Lower leg skin (tissue), 4 donors: ENCODE data around the gene SORCS1. TPM values are rescaled to one million over a fixed set of nuclear protein-coding genes. Genes with fewer than 3 reads are reported as not detected.

Experiments
- DNase-seq, 2 donors: peaks; one replicate each; pipeline ENCODE4 v3.0.0-alpha.2; 2019; ENCODE audit warnings: low spot score in 2 of 2
- H3K4me3 ChIP-seq: fragments of 200-600 bp; sonication (generic); 2 replicates; pipeline ENCODE4 v1.5.1; 2017; ENCODE audit warnings: mild to moderate bottlenecking, low read depth; ENCODE audit not compliant: poor library complexity, severe bottlenecking
- POLR2A ChIP-seq, 2 donors: fragments of 450-650 bp; IDR thresholded peaks; one replicate each; pipeline ENCODE4 v1.6.1; 2016 to 2017; ENCODE audit warnings: antibody characterized with exemption in 2 of 2, mild to moderate bottlenecking in 1 of 2, moderate library complexity in 1 of 2
- WGBS, 2 donors: methylation state at CpG; one replicate each; pipeline ENCODE4 v1.1.5; 2018; 5-methylcytosine and 5-hydroxymethylcytosine counted together
- intact Hi-C: fragments of 100-400 bp; cut with DNase I; formaldehyde crosslinking; loops from one replicate; pipeline ENCODE4 v1.15.0; 2023; ENCODE audit warnings: low total_unique reads
- total RNA-seq, 4 donors: library from RNA; depleted of rRNA; stranded (reverse); fragments of >200 nt; gene quantifications; one replicate each; pipeline ENCODE4 v1.1.0, GENCODE V29; 2016
- TF ChIP-seq, protein P1 (sequence below), 3 donors: fragments of 450-650 bp; IDR thresholded peaks; one replicate each; pipeline ENCODE4 v1.5.1; 2016; ENCODE audit warnings: antibody characterized with exemption in 3 of 3, mild to moderate bottlenecking in 3 of 3, moderate library complexity in 2 of 3

SORCS1 gene
- total RNA-seq, 4 donors from 2014 or later = 2.2 to 5.3 (median 2.9) TPM

DNA sequence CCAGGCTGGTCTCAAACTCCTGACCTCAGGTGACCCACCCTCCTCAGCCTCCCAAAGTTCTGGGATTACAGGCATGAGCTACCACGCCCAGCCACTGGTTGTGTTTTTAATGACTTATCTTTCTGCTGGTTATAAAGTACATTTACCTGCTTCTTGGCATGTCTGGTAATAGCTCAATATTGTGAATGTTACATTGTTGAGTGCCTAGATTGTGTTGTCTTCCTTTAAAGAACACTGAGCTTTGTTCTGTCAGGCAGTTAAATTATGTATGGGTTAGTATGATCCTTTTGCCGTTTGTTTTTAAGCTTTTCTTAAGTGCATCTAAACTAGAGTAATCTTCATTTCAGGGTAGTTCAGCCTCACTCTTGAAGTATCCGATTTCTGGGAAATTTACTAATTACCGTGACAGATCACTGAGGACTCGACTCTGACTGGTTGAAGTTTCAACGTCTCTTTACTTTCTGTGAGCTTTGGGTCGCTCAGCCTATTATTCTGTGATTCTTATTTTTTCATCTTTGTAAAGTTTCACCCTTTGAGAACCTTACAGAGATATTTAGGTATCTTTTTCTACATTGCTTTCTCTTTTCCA is 617.4 kb downstream of the SORCS1 start:
- intact Hi-C loops = no loop called here
- H3K4me3 ChIP-seq = no peak overlapping the region
- DNase-seq = no peak
- 87 to 88% methylated on average over 7 of the region's 7 CpGs for WGBS, 2 donors
- TF ChIP-seq POLR2A (IDR thresholded peaks at IDR 0.05) = no peak
- TF ChIP-seq, protein P1, sequence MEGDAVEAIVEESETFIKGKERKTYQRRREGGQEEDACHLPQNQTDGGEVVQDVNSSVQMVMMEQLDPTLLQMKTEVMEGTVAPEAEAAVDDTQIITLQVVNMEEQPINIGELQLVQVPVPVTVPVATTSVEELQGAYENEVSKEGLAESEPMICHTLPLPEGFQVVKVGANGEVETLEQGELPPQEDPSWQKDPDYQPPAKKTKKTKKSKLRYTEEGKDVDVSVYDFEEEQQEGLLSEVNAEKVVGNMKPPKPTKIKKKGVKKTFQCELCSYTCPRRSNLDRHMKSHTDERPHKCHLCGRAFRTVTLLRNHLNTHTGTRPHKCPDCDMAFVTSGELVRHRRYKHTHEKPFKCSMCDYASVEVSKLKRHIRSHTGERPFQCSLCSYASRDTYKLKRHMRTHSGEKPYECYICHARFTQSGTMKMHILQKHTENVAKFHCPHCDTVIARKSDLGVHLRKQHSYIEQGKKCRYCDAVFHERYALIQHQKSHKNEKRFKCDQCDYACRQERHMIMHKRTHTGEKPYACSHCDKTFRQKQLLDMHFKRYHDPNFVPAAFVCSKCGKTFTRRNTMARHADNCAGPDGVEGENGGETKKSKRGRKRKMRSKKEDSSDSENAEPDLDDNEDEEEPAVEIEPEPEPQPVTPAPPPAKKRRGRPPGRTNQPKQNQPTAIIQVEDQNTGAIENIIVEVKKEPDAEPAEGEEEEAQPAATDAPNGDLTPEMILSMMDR (IDR thresholded peaks at IDR 0.05) = no peak

DNA sequence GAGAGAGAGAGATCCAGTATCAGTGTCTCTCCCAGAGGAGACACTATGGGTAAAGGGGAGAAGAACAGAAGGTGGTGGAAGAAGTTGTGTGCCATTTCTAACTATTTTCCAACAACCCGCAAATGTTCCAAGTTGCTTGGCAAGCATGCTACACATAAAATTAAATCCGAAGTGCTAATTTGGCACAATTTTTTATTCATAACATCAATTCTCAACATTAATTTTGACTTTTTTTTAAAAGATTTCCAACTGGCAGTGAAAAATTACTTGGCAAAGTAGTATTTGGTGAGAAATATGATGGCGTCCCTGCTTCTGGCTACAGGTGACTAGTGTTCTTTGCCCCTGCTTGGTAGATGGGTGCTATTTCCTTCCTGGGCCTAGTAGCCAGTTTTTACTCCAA is 622.0 kb downstream of the SORCS1 start:
- intact Hi-C loops = no loop called here
- WGBS, 2 donors = 55 to 68% methylated on average over 3 of the region's 3 CpGs
- no peak for DNase-seq
- H3K4me3 ChIP-seq = no peak overlapping the region
- TF ChIP-seq, protein P1 (IDR thresholded peaks at IDR 0.05) = no peak
- TF ChIP-seq POLR2A (IDR thresholded peaks at IDR 0.05) = no peak

DNA sequence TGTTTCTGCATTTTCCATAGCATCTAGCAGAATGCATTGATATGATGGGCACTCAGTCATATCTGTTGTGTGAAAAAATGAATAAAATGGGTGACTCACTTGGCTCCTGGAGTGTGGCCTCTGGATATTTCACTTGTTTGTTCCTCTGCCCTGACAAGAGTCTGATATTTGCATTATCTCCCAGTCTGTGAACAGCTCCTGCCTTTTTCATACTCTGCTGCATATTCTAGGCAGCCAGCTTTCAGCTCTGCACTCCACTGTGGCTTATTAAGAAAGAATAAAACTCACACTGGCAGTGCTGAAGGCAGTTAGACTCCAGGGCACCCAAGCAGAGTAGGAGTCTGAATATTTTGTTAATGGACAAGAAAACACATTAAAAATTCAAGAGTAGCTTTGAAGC is 623.9 kb downstream of the SORCS1 start:
- DNase-seq = no peak
- H3K4me3 ChIP-seq = no peak overlapping the region
- TF ChIP-seq, protein P1 (IDR thresholded peaks at IDR 0.05) = no peak
- no peak for TF ChIP-seq POLR2A (IDR thresholded peaks at IDR 0.05)
- intact Hi-C loops = no loop called here

DNA sequence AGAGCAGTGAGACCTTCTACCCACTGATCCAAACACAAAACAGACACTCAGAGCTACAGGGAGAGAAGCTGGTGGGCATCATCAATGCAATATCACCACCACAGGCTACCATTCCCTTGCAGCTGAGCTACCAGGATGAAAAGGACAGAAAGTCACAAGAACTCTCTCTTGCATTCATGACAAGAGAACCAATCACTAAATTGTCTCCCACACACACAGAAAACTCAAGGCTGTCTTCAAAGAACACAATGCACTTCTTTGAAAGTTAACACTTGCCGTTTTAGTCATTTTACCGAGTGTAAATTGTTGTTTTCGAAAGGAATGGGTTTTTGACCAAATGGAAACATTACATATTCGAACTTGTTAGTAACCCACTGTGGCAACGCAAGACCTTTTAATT is 626.6 kb downstream of the SORCS1 start:
- intact Hi-C loops = no loop called here
- 81 to 82% methylated on average over 5 of the region's 5 CpGs for WGBS, 2 donors
- H3K4me3 ChIP-seq = no peak overlapping the region
- DNase-seq = no peak
- TF ChIP-seq, protein P1 (IDR thresholded peaks at IDR 0.05) = no peak
- no peak for TF ChIP-seq POLR2A (IDR thresholded peaks at IDR 0.05)

DNA sequence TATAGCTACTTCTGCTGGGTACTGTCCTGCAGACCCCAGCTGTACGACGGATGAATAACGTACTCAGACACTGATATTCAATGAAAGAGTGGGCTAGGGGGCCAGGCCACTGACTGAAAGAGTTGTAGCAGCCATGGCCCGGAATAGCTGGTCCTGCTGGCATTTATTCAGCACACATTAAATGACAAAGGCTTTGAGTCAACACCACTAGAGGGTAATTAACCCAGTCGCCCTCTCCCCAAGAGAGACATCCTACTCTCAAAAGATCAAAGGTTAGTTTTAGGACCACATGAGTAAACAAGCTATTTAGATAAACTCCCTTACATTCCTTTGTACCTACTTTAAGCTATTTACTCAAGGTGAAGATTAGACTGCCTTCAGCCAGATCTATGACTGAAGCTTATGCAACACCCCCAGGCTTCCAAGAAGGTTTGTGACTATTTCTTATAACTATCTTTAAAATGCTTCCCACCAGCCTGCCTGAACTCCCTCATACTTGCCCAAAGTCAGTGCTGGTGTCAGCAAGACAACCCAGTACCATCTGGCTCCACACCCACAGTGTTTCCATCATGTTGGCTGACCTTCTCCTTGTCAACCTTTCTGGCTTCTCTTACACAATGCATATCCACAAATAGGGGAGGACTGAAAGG is 629.1 kb downstream of the SORCS1 start:
- intact Hi-C loops = no loop called here
- 70 to 72% methylated on average over 5 of the region's 5 CpGs for WGBS, 2 donors
- no peak for DNase-seq
- H3K4me3 ChIP-seq = no peak overlapping the region
- TF ChIP-seq, protein P1 (IDR thresholded peaks at IDR 0.05) = no peak
- no peak for TF ChIP-seq POLR2A (IDR thresholded peaks at IDR 0.05)

DNA sequence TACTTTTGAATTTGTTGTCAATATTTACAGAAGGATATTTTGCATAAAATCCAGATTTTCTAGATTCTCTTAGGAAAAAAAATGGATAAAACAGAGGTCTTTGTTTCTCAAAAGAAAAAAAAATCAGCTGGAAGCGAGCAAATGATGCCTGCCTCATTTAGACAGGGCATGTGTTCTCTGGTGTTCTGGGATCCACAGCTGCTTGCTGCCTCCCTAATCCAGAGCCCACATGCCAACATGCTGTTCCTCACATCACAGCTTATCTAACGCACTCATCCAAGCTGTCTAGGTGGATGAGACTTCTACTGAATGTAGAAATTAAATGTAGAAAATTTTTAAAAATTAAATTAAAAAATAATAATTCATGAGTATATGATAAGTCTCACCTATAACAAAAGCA is 630.1 kb downstream of the SORCS1 start:
- TF ChIP-seq POLR2A (IDR thresholded peaks at IDR 0.05) = no peak
- TF ChIP-seq, protein P1 (IDR thresholded peaks at IDR 0.05) = no peak
- 81 to 82% methylated on average over 2 of the region's 2 CpGs for WGBS, 2 donors
- intact Hi-C loops = no loop called here
- DNase-seq = no peak
- H3K4me3 ChIP-seq = no peak overlapping the region
